H9 (cell line): ENCODE measurements around the gene PPP1R14C. TPM values are rescaled to one million over a fixed set of nuclear protein-coding genes. Genes with fewer than 3 reads are reported as not detected.

ENCODE experiments used
- DNase-seq: peaks from one replicate; pipeline ENCODE4 v3.0.0-alpha.2; 2017
- H2AFZ ChIP-seq: one replicate; pipeline ENCODE4 v1.6.1; 2013; ENCODE audit warnings: mild to moderate bottlenecking, low read length, control low read depth, moderate library complexity
- H2AK5ac ChIP-seq: 2 replicates; pipeline ENCODE4 v1.6.1; 2013; ENCODE audit warnings: low read length, control low read depth, mixed read lengths; ENCODE audit not compliant: insufficient read length
- H2BK120ac ChIP-seq: one replicate; pipeline ENCODE4 v1.6.1; 2013; ENCODE audit warnings: low read depth, mild to moderate bottlenecking, low read length, control low read depth, inconsistent platforms; ENCODE audit not compliant: poor library complexity, severe bottlenecking
- H2BK12ac ChIP-seq: 2 replicates; pipeline ENCODE4 v1.6.1; 2013; ENCODE audit warnings: low read length, control low read depth, mixed read lengths, low read depth; ENCODE audit not compliant: insufficient read length
- H2BK15ac ChIP-seq: 2 replicates; pipeline ENCODE4 v1.6.1; 2013; ENCODE audit warnings: low read depth, low read length, control low read depth
- H2BK20ac ChIP-seq: one replicate; pipeline ENCODE4 v1.6.1; 2013; ENCODE audit warnings: low read depth, mild to moderate bottlenecking, low read length, control low read depth, inconsistent platforms; ENCODE audit not compliant: poor library complexity, severe bottlenecking
- H2BK5ac ChIP-seq: 2 replicates; pipeline ENCODE4 v1.6.1; 2013; ENCODE audit warnings: low read length, control low read depth, mixed read lengths; ENCODE audit not compliant: insufficient read length
- H3K14ac ChIP-seq: 2 replicates; pipeline ENCODE4 v1.6.1; 2013; ENCODE audit warnings: low read length, control low read depth; ENCODE audit not compliant: insufficient read depth
- H3K18ac ChIP-seq: 2 replicates; pipeline ENCODE4 v1.6.1; 2013; ENCODE audit warnings: low read depth, mild to moderate bottlenecking, mixed read lengths, low read length, control low read depth; ENCODE audit not compliant: insufficient read length
- H3K23ac ChIP-seq: 2 replicates; pipeline ENCODE4 v1.6.1; 2013; ENCODE audit warnings: low read length, control low read depth, mixed read lengths, low read depth; ENCODE audit not compliant: insufficient read length
- H3K23me2 ChIP-seq: 2 replicates; pipeline ENCODE4 v1.6.1; 2013; ENCODE audit warnings: low read depth, mild to moderate bottlenecking, mixed read lengths, low read length, control low read depth; ENCODE audit not compliant: insufficient read length, poor library complexity, severe bottlenecking
- H3K27ac ChIP-seq: 2 replicates; pipeline ENCODE4 v1.5.1; 2013; ENCODE audit warnings: low read length, control low read depth, mixed read lengths, low read depth; ENCODE audit not compliant: insufficient read length
- H3K27me3 ChIP-seq: 2 replicates; pipeline ENCODE4 v1.6.1; 2013; ENCODE audit warnings: low read length, control low read depth, inconsistent platforms; ENCODE audit not compliant: insufficient read depth
- H3K4ac ChIP-seq: 2 replicates; pipeline ENCODE4 v1.6.1; 2013; ENCODE audit warnings: low read depth, mild to moderate bottlenecking, control low read depth, inconsistent platforms, low read length, moderate library complexity
- H3K4me1 ChIP-seq: 2 replicates; pipeline ENCODE4 v1.6.1; 2013; ENCODE audit warnings: low read length, control low read depth, inconsistent platforms; ENCODE audit not compliant: insufficient read depth
- H3K4me2 ChIP-seq: 2 replicates; pipeline ENCODE4 v1.6.1; 2013; ENCODE audit warnings: low read length, control low read depth, mixed read lengths; ENCODE audit not compliant: insufficient read length, insufficient read depth
- H3K56ac ChIP-seq: 2 replicates; pipeline ENCODE4 v1.6.1; 2013; ENCODE audit warnings: low read depth, mild to moderate bottlenecking, mixed read lengths, low read length, control low read depth; ENCODE audit not compliant: insufficient read length
- H3K79me1 ChIP-seq: 2 replicates; pipeline ENCODE4 v1.6.1; 2013; ENCODE audit warnings: low read depth, mild to moderate bottlenecking, moderate library complexity, low read length, control low read depth, inconsistent platforms; ENCODE audit not compliant: insufficient read depth, poor library complexity, severe bottlenecking
- H3K79me2 ChIP-seq: 2 replicates; pipeline ENCODE4 v1.6.1; 2013; ENCODE audit warnings: low read length, control low read depth, inconsistent platforms; ENCODE audit not compliant: insufficient read depth
- H3K9ac ChIP-seq: 2 replicates; pipeline ENCODE4 v1.6.1; 2013; ENCODE audit warnings: low read length, control low read depth, mixed read lengths; ENCODE audit not compliant: insufficient read length; ENCODE audit errors: extremely low read depth
- H3K9me3 ChIP-seq: one replicate; pipeline ENCODE4 v1.6.1; 2013; ENCODE audit warnings: low read depth, low read length, inconsistent platforms; ENCODE audit not compliant: control insufficient read depth
- H3T11ph ChIP-seq: one replicate; pipeline ENCODE4 v1.6.1; 2013; ENCODE audit warnings: mild to moderate bottlenecking, low read length, control low read depth, inconsistent platforms
- H4K20me1 ChIP-seq: one replicate; pipeline ENCODE4 v1.6.1; 2013; ENCODE audit not compliant: control insufficient read depth, insufficient read length, insufficient read depth
- H4K5ac ChIP-seq: 2 replicates; pipeline ENCODE4 v1.6.1; 2013; ENCODE audit warnings: low read depth, mild to moderate bottlenecking, mixed read lengths, low read length, control low read depth; ENCODE audit not compliant: insufficient read length
- H4K8ac ChIP-seq: replicated peaks from 2 replicates; pipeline ENCODE4 v1.6.1; 2013; ENCODE audit warnings: low read length, control low read depth, mixed read lengths, low read depth; ENCODE audit not compliant: insufficient read length
- H4K91ac ChIP-seq: 2 replicates; pipeline ENCODE4 v1.6.1; 2013; ENCODE audit warnings: low read depth, mild to moderate bottlenecking, moderate library complexity, mixed read lengths, low read length, control low read depth; ENCODE audit not compliant: insufficient read length
- H3K27ac Mint-ChIP-seq, 3 experiments: 2 replicates in 2 of 3; 3 replicates in 1 of 3; pipeline ENCODE4 v1.8.0; 2020 to 2021; ENCODE audit warnings: mixed read lengths in 3 of 3, mild to moderate bottlenecking in 1 of 3, moderate library complexity in 1 of 3
- H3K27me3 Mint-ChIP-seq: 2 replicates; pipeline ENCODE4 v1.8.0; 2021; ENCODE audit warnings: low read depth, mild to moderate bottlenecking, moderate library complexity, mixed read lengths
- H3K36me3 Mint-ChIP-seq, 3 experiments: 2 replicates in 2 of 3; 3 replicates in 1 of 3; pipeline ENCODE4 v1.8.0; 2020 to 2021; ENCODE audit warnings: low read depth in 3 of 3, mixed read lengths in 3 of 3; ENCODE audit not compliant: insufficient read depth in 1 of 3
- H3K4me1 Mint-ChIP-seq, 2 experiments: 2 replicates each; pipeline ENCODE4 v1.8.0; 2020; ENCODE audit warnings: mixed read lengths in 2 of 2
- H3K4me3 Mint-ChIP-seq, 2 experiments: 2 replicates in 1 of 2; 3 replicates in 1 of 2; pipeline ENCODE4 v1.8.0; 2020 to 2021; ENCODE audit warnings: mild to moderate bottlenecking in 2 of 2, mixed read lengths in 2 of 2, moderate library complexity in 1 of 2
- H3K9me3 Mint-ChIP-seq, 2 experiments: 2 replicates in 1 of 2; 3 replicates in 1 of 2; pipeline ENCODE4 v1.8.0; 2020; ENCODE audit warnings: mild to moderate bottlenecking in 2 of 2, mixed read lengths in 2 of 2, moderate library complexity in 1 of 2
- CTCF ChIP-seq: fragments of 200-600 bp; sonication (generic); conservative IDR thresholded peaks from 3 replicates; pipeline ENCODE4 v1.8.0; 2021; ENCODE audit warnings: antibody characterized with exemption, mild to moderate bottlenecking
- WGBS: extraction: QIAGEN DNeasy Blood & Tissue Kit; methylation state at CpG from one replicate; pipeline ENCODE4 v1.1.7; 2013; ENCODE audit warnings: missing lambda C conversion rate, low lambda C conversion rate, mixed read lengths; ENCODE audit not compliant: insufficient read length; ENCODE audit errors: extremely low coverage; 5-methylcytosine and 5-hydroxymethylcytosine counted together
- total RNA-seq: library from RNA; stranded (reverse); gene quantifications from 2 replicates; pipeline ENCODE4 v1.2.1, GENCODE V29; 2021

PPP1R14C gene
- total RNA-seq, 1 experiment from 2014 or later, result 0.37 TPM

GRCh38 chr6:150261997-150262697, 119.3 kb downstream of the PPP1R14C start:
- Histone ChIP-seq H2BK5ac (no peak overlapping the region), H3K23ac (no peak overlapping the region), H2BK15ac (no peak overlapping the region), H2AFZ (no peak overlapping the region), H3K27ac (no peak overlapping the region), H4K20me1 (no peaks in the 10 kb centered on the region), H4K5ac (no peak overlapping the region), H3T11ph (no peak overlapping the region), H3K9me3 (no peaks in the 10 kb centered on the region), H3K4ac (no peak overlapping the region), H3K9ac (no peak overlapping the region), H2AK5ac (no peak overlapping the region), H3K14ac (no peak overlapping the region), H2BK12ac (no peak overlapping the region), H3K4me2 (no peak overlapping the region), H4K8ac (no peak overlapping the region), H3K23me2 (no peaks in the 10 kb centered on the region), H3K4me1 (peaks cover 2% of the 10 kb centered on the region; the same call in 1 of the 2 replicates), H3K79me1 (no peaks in the 10 kb centered on the region), H4K91ac (no peak overlapping the region), H3K79me2 (no peaks in the 10 kb centered on the region), H3K56ac (no peak overlapping the region), H2BK120ac (no peak overlapping the region), H3K27me3 (no peaks in the 10 kb centered on the region), H3K18ac (no peak overlapping the region), H2BK20ac (no peak overlapping the region)
- WGBS, result no CpG with 5 or more reads among the region's 16 CpGs
- Mint-ChIP-seq H3K4me1 (peaks cover 10% of the 10 kb centered on the region in 2 experiments), H3K36me3 (no peaks in the 10 kb centered on the region), H3K27ac (peak overlapping the region in 1 of 3 experiments; percentile 20; a peak in 2 of 7 replicates), H3K27me3 (no peaks in the 10 kb centered on the region), H3K9me3 (no peaks in the 10 kb centered on the region; a peak in 1 of 5 replicates), H3K4me3 (no peak overlapping the region)
- peak; percentile 33 for DNase-seq
- TF ChIP-seq CTCF, result no peak
